GM23248 (cell line): ENCODE measurements around the gene ACY1. TPM values are rescaled to one million over a fixed set of nuclear protein-coding genes. Genes with fewer than 3 reads are reported as not detected.

Source experiments
- DNase-seq: peaks from one replicate; pipeline ENCODE4 v3.0.0-alpha.2; 2015
- H2AFZ ChIP-seq: fragments of 200-600 bp; sonication (generic); 2 replicates; pipeline ENCODE4 v1.6.1; 2016; ENCODE audit warnings: antibody characterized with exemption
- H3F3A ChIP-seq: fragments of 200-600 bp; sonication (generic); 2 replicates; pipeline ENCODE4 v1.6.1; 2016; ENCODE audit warnings: mild to moderate bottlenecking, antibody characterized with exemption, mixed run types; ENCODE audit not compliant: insufficient read depth
- H3K27ac ChIP-seq: fragments of 200-600 bp; sonication (generic); 2 replicates; pipeline ENCODE4 v1.5.1; 2016; ENCODE audit warnings: mild to moderate bottlenecking
- H3K27me3 ChIP-seq: fragments of 200-600 bp; sonication (generic); replicated peaks from 2 replicates; pipeline ENCODE4 v1.6.1; 2016; ENCODE audit warnings: mild to moderate bottlenecking; ENCODE audit not compliant: insufficient read depth
- H3K36me3 ChIP-seq: fragments of 200-600 bp; sonication (generic); 2 replicates; pipeline ENCODE4 v1.6.1; 2016; ENCODE audit warnings: low read depth, mild to moderate bottlenecking
- H3K4me1 ChIP-seq: fragments of 200-600 bp; sonication (generic); 2 replicates; pipeline ENCODE4 v1.6.1; 2016; ENCODE audit warnings: mild to moderate bottlenecking; ENCODE audit not compliant: insufficient read depth
- H3K4me2 ChIP-seq: fragments of 200-600 bp; sonication (generic); one replicate; pipeline ENCODE4 v1.6.1; 2016; ENCODE audit warnings: mild to moderate bottlenecking; ENCODE audit not compliant: unreplicated experiment
- H3K4me3 ChIP-seq: fragments of 200-600 bp; sonication (generic); 2 replicates; pipeline ENCODE4 v1.5.1; 2016; ENCODE audit warnings: mild to moderate bottlenecking
- H3K79me2 ChIP-seq: fragments of 200-600 bp; sonication (generic); 2 replicates; pipeline ENCODE4 v1.6.1; 2016; ENCODE audit warnings: mild to moderate bottlenecking; ENCODE audit not compliant: insufficient read depth
- H3K9ac ChIP-seq: fragments of 200-600 bp; sonication (generic); 2 replicates; pipeline ENCODE4 v1.6.1; 2016; ENCODE audit warnings: mild to moderate bottlenecking
- H3K9me2 ChIP-seq: fragments of 200-600 bp; sonication (generic); 2 replicates; pipeline ENCODE4 v1.6.1; 2016; ENCODE audit warnings: mixed run types, mild to moderate bottlenecking, moderate library complexity; ENCODE audit not compliant: insufficient read depth
- H3K9me3 ChIP-seq: fragments of 200-600 bp; sonication (generic); one replicate; pipeline ENCODE4 v1.6.1; 2017; ENCODE audit warnings: low read depth
- H4K20me1 ChIP-seq: fragments of 200-600 bp; sonication (generic); 2 replicates; pipeline ENCODE4 v1.6.0; 2016; ENCODE audit not compliant: insufficient read depth
- EZH2 ChIP-seq: fragments of 200-600 bp; sonication (generic); IDR thresholded peaks from 2 replicates; pipeline ENCODE4 v1.6.1; 2018; ENCODE audit warnings: antibody characterized with exemption, mild to moderate bottlenecking; ENCODE audit not compliant: insufficient read depth, poor library complexity, severe bottlenecking
- EZH2phosphoT487 ChIP-seq: fragments of 200-600 bp; sonication (generic); IDR thresholded peaks from 2 replicates; pipeline ENCODE4 v1.6.1; 2018; ENCODE audit warnings: antibody characterized with exemption, moderate library complexity, mild to moderate bottlenecking, low read depth; ENCODE audit not compliant: insufficient read depth
- WGBS, 2 experiments: methylation state at CpG; one replicate each; pipeline ENCODE4 v1.1.6; 2015 to 2017; ENCODE audit warnings: low lambda C conversion rate in 2 of 2, low coverage in 1 of 2; ENCODE audit errors: missing lambda C conversion rate in 2 of 2; 5-methylcytosine and 5-hydroxymethylcytosine counted together
- in situ Hi-C: fragments of 300-500 bp; cut with MboI; formaldehyde crosslinking; loops from 2 replicates; pipeline ENCODE4 v1.15.0; 2020
- polyA plus RNA-seq: library from polyadenylated mRNA; unstranded; fragments of >200 nt; fragmentation: Nextera tagmentation; extraction: Ambion mirVana; gene quantifications from 2 replicates; pipeline ENCODE4 v1.2.1, GENCODE V29; 2016
- total RNA-seq: library from RNA; depleted of rRNA; stranded (reverse); fragments of >200 nt; shearing (Covaris generic); gene quantifications from 2 replicates; pipeline ENCODE4 v1.2.3, GENCODE V29; 2014

ACY1 gene
- total and polyA plus RNA-seq, 2 experiments from 2014 or later, result 35.8 to 73.6 TPM

DNA sequence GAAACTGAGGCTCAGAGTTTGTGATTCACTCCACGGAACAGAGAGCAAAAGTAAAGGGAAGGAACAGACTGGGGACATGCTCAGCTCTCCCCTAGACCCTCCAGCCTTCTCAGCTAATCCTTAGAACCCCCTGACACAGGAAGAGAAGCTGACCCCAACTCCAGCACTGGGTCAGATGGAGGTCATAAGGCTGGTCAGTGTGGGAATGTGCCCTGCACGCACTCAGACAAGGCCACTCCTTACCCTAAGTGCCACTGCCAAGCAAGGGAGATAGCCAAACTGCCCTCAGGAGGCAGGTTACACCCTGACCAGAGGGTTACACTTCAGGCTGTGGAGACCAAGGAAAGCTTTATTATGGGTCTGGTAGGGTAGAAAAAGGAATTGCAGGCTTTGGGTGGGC lies 11.2 kb downstream of the ACY1 start:
- Histone ChIP-seq H3K4me2 (peak overlapping the region; percentile 98), H3K4me3 (peak overlapping the region; percentile 100), H3K9me3 (no peaks in the 10 kb centered on the region), H3K9ac (peak overlapping the region; percentile 99), H2AFZ (no peak overlapping the region), H3K4me1 (peaks cover 8% of the 10 kb centered on the region), H3K79me2 (peaks cover 42% of the 10 kb centered on the region), H3K27ac (peak overlapping the region; percentile 88), H3F3A (peaks cover 32% of the 10 kb centered on the region), H3K27me3 (no peaks in the 10 kb centered on the region), H4K20me1 (peaks cover 3% of the 10 kb centered on the region; the same call in 1 of the 2 replicates), H3K36me3 (peaks cover 23% of the 10 kb centered on the region; the same call in 1 of the 2 replicates), H3K9me2 (no peaks in the 10 kb centered on the region)
- no peak for TF ChIP-seq EZH2
- TF ChIP-seq EZH2phosphoT487, result no peak
- WGBS, 2 experiments, result 75 to 76% methylated on average over 2 of the region's 2 CpGs
- in situ Hi-C loops, result no loop called here
- DNase-seq, result no peak

DNA sequence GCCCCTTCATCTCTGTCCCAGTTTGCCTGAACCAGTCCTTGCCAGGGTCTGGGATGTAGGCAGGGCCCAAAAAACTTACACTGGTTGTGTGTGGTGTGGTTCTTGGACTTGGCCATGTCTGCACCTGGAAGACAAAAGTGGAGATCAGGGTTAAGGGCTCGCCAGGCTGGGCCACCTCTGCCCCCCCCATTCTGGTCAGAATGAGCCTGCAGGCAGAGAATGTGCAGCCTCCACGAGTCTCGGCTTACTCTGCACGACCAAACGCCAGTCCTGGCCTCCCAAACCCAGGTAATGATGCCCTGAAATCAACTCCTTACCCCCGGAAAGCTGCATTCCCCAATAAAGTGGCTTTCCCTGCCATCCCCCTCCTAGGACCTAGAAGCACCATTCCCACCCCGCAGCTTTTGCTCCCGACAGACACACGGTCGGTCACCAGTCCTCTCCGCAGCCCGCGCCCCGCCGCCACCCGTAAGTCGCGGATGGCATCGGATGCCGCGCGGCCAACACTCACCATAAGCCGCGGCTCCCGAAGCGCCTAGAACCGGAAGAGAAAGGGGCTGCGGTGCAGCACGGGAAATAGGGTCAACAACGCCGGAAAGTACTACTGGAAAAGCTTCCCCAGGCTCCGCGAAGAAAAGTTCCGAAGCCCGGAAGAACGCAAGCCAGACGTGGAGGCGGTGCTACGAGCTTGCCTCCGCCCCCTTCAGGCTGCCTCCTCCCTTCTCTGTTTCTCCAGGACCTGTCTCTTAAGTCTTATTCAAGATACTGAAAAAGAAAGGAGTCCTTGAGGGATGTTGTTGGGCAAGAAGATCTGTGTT lies 12.2 kb downstream of the ACY1 start, which contains the start of gene RPL29:
TSS of gene RPL29 (minus strand) at position 550 of the 818 bp plus-strand sequence. CDS start at position 116, 434 bp downstream.
- WGBS, 2 experiments, result 1 to 2% methylated on average over 40 of the region's 40 CpGs
- Histone ChIP-seq H3K27me3 (no peaks in the 10 kb centered on the region), H3K79me2 (peaks cover 42% of the 10 kb centered on the region), H3K4me3 (peak within 1 kb of the TSS; percentile 100), H3K9me2 (no peaks in the 10 kb centered on the region), H3K4me1 (peaks cover 8% of the 10 kb centered on the region), H3K36me3 (peaks cover 23% of the 10 kb centered on the region; the same call in 1 of the 2 replicates), H3K9me3 (no peaks in the 10 kb centered on the region), H2AFZ (peak within 1 kb of the TSS; percentile 95), H3K9ac (peak within 1 kb of the TSS; percentile 99), H3K4me2 (peak within 1 kb of the TSS; percentile 98), H3F3A (peaks cover 32% of the 10 kb centered on the region), H3K27ac (peak within 1 kb of the TSS; percentile 88), H4K20me1 (peaks cover 3% of the 10 kb centered on the region; the same call in 1 of the 2 replicates)
- TF ChIP-seq EZH2, result no peak
- TF ChIP-seq EZH2phosphoT487, result no peak
- in situ Hi-C loops, result no loop called here
- DNase-seq, result peak; percentile 98

DNA sequence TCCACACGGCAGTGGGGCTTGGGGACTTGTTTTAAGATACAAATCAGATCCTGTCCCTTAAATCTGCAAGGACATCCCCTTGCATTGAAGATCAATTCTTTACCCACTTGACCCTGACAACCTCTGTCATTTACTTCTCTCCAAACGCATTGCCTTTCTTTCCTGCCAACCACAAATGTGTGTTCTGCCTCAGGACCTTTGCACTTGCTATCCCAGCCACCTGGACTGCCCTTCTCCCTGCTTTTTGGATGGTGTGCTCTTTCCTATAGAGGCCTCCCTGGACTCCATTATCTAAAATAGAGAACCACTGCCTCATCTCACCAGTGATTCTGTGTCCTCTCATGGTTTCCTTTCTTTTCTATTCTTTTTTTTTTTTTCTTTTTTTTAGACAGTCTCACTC lies 13.8 kb downstream of the ACY1 start:
- DNase-seq, result no peak
- Histone ChIP-seq H3K27ac (no peak overlapping the region), H3K9me3 (no peaks in the 10 kb centered on the region), H3K4me1 (peaks cover 8% of the 10 kb centered on the region), H3K36me3 (peaks cover 20% of the 10 kb centered on the region; the same call in 1 of the 2 replicates), H3K9ac (no peak overlapping the region), H3K9me2 (no peaks in the 10 kb centered on the region), H3F3A (peaks cover 21% of the 10 kb centered on the region), H3K4me3 (no peak overlapping the region), H2AFZ (no peak overlapping the region), H4K20me1 (peaks cover 3% of the 10 kb centered on the region; the same call in 1 of the 2 replicates), H3K27me3 (no peaks in the 10 kb centered on the region), H3K4me2 (no peak overlapping the region), H3K79me2 (peaks cover 36% of the 10 kb centered on the region)
- in situ Hi-C loops, result no loop called here
- no peak for TF ChIP-seq EZH2
- TF ChIP-seq EZH2phosphoT487, result no peak
- WGBS, 2 experiments, result 47 to 50% methylated on average over 2 of the region's 2 CpGs

DNA sequence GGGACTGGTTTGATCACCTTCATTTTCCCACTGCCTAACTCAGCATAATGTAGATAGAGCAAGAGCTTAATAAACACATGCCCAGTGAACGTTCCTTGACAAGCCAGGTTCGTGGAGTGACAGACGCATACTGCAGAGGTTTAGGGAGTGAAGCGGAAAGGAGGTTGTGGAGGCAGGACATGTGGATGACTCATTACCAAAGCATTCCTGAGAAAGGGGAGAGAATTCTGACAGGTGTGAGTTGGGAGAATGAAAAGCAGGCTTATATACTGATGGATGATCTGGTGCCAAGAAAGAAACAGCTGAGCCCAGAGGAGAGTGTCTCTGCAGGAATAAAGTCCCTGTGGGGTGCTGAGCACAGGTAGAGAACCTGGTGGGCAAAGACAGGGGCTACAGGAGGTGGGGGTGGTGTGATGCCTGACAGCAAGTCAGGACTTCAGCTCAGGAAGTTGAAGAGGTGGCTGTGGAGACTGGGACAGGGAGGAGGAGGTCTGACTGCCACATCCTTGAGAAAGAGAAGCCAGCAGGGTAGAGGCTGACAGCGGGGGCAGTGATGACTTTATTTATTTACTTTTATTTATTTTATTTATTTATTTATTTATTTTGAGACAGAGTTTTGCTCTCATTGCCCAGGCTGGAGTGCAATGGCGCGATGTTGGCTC lies 14.7 kb downstream of the ACY1 start:
- H3K9ac ChIP-seq, result no peak overlapping the region
- in situ Hi-C loops, result no loop called here
- H3K4me2 ChIP-seq, result no peak overlapping the region
- no peaks in the 10 kb centered on the region for H3K9me2 ChIP-seq
- H3K4me1 ChIP-seq, result peaks cover 8% of the 10 kb centered on the region
- WGBS, 2 experiments, result 46% methylated on average over 7 of the region's 7 CpGs
- H3K27me3 ChIP-seq, result no peaks in the 10 kb centered on the region
- H3K9me3 ChIP-seq, result no peaks in the 10 kb centered on the region
- no peak overlapping the region for H2AFZ ChIP-seq
- no peak overlapping the region for H3K27ac ChIP-seq
- peaks cover 27% of the 10 kb centered on the region for H3K79me2 ChIP-seq
- no peak overlapping the region for H3K4me3 ChIP-seq
- H4K20me1 ChIP-seq, result peaks cover 3% of the 10 kb centered on the region; the same call in 1 of the 2 replicates
- peaks cover 13% of the 10 kb centered on the region; the same call in 1 of the 2 replicates for H3K36me3 ChIP-seq
- DNase-seq, result no peak
- TF ChIP-seq EZH2 (no peak), EZH2phosphoT487 (no peak)
- peaks cover 12% of the 10 kb centered on the region; the same call in 1 of the 2 replicates for H3F3A ChIP-seq
